Body of pancreas (tissue), 4 donors: Measurements from ENCODE around the gene OR2D2.

Experiments
- CTCF ChIP-seq, 7 experiments: fragments of 450-650 bp in 4 of 7; fragments of 200-600 bp in 3 of 7; sonication (generic) in 3 of 7; IDR thresholded peaks; one replicate each; pipeline ENCODE4 v1.5.1; 2016 to 2019; ENCODE audit warnings: antibody characterized with exemption in 7 of 7
- POLR2A ChIP-seq, 3 donors: fragments of 450-650 bp; IDR thresholded peaks; one replicate each; pipeline ENCODE4 v1.6.1; 2016; ENCODE audit warnings: antibody characterized with exemption in 3 of 3, mild to moderate bottlenecking in 2 of 3

- TF ChIP-seq CTCF (IDR thresholded peaks at IDR 0.05) (no peak), POLR2A (IDR thresholded peaks at IDR 0.05) (no peak)
These were observed 32.8 kb upstream of the OR2D2 start for GRCh38 chr11:6925007-6925577.
